A204.1 (cell line): ENCODE measurements around the gene TMEM81.

Experiments
- FAIRE-seq: peaks from 2 replicates; lab custom pipeline; 2012; peaks lifted over from hg19 to GRCh38; lab: Jason Lieb, UNC

Gene TMEM81

DNA sequence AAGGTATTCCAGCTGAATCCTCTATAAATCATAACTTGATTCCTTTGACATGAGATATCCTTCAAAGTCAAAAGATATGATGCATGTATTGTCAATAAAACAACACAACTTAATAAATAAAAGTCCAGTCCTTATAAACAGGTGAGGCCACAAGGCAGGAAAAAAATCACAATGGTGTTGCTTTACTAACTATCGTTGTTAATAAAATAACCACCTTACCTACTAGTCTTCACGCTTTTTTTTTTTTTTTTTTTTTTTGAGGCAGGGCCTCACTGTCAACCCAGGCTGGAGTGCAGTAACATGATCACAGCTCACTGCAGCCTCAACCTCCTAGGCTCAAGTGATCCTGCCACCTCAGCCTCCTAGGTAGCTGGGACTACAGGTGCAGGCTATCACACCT, at the start of gene TMEM81:
TSS of gene TMEM81 (minus strand) at position 101 of the 400 bp plus-strand sequence. CDS start 140 bp downstream, outside the sequence.
- no peak for FAIRE-seq

- FAIRE-seq, result no peak
These were observed 49.0 kb upstream of the TMEM81 start for GRCh38 chr1:205133287-205133686.

GRCh38 chr1:205129447-205130029, 45.3 kb upstream of the TMEM81 start:
- FAIRE-seq, result no peak

DNA sequence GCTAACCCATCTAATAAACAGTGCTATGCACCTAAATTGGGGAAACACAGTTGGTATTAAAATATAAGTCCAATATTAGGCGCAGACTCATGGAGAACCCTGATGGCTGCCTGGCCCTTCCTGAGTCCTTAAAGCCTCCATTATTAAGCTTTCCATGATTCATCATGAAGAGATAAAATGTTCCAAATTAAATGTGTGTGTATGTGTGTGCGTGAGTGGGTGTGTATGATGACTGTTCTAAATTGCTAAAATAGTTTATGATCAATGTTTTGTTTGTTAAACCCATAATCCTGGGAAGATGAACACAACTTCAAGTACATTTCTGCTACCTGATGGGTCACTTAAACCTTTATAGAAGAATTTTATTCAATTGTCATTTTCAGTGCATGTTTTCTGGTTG, 43.8 kb upstream of the TMEM81 start:
- no peak for FAIRE-seq

- FAIRE-seq, result no peak
These were observed 43.4 kb upstream of the TMEM81 start for GRCh38 chr1:205127646-205128045.

GRCh38 chr1:205124726-205125125, 40.5 kb upstream of the TMEM81 start:
- FAIRE-seq, result no peak

GRCh38 chr1:205122489-205122882, 38.2 kb upstream of the TMEM81 start:
- FAIRE-seq, result no peak

GRCh38 chr1:205121660-205122488, 37.6 kb upstream of the TMEM81 start, which contains the start of gene RBBP5:
Gene RBBP5, minus strand, starts transcription at chr1:205121978. Its CDS starts 105 bp downstream, at chr1:205121873.
- peak; percentile 84 for FAIRE-seq

DNA sequence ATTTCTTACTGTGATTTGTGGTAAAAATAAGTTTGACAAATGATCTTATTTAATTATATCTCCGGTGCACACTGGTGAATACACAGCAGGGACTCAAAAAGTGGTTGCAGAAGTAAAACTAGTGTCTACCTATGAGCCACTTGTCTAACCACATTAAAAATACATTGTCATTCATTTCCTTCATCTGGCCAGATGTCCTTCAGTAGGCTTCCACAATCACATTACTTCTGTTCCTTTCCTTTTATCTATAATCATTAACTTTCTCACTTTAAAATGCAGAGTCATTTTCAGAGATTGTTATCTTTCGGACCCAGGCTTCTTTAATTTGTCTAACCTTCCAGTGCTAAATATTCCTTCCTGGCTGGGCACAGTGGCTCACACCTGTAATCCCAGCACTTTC, 34.5 kb upstream of the TMEM81 start:
- FAIRE-seq, result no peak

DNA sequence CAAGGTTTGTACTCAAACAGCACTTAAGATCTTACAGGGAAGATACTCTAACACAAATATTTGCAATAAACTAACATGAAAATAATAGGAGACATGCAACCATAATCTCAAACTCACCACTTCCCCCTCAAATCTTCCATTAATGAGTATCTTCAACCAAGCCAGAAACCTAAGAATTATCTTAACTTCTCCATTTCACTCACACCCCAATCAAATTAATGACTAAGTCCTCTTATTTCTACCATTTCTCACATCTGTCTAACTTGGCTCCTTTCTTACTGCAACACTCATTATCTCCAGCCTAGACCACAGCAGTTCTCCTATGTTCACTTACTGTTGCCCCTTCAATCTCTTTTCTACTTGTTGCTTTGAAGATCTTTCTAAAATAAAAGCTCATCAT, 27.1 kb upstream of the TMEM81 start:
- FAIRE-seq, result no peak

DNA sequence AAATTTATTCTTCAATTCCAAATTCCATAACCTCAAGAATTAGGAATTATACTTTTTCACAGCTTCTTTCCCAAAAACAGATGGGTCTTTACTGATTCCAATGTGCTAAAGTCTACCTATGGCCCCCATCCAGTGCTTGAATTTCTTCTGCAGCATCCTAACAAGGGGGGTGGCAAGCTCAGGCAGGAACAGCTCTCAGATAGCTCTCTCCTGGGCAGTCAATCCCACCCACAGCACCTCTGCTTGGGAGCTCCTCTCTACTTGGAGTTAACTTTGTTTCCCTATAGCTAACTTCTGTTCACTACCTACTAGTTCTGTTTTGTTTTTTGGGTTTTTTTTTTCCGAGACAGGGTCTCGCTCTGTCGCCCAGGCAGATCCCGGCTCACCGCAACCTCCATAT, 25.5 kb upstream of the TMEM81 start:
- no peak for FAIRE-seq

GRCh38 chr1:205109269-205109668, 25.0 kb upstream of the TMEM81 start:
- FAIRE-seq, result no peak

DNA sequence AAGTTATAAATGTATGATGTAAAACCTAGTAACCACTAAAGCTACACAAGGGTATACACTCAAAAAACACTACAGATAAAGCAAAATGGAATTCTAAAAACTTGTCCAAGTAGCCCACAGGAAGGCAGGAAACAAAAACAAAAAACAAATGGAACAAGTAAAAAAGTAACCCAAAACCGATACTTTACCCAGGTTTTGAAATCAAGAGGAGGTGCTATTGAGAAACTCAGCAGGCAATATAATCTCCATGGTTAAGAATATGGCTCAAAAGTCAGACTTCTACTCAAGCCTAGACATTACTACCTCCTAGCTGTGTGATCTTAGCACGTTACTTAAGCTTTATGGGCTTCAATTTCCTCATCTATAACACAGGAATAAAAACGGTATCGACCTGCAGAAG, 24.2 kb upstream of the TMEM81 start:
- FAIRE-seq, result no peak

DNA sequence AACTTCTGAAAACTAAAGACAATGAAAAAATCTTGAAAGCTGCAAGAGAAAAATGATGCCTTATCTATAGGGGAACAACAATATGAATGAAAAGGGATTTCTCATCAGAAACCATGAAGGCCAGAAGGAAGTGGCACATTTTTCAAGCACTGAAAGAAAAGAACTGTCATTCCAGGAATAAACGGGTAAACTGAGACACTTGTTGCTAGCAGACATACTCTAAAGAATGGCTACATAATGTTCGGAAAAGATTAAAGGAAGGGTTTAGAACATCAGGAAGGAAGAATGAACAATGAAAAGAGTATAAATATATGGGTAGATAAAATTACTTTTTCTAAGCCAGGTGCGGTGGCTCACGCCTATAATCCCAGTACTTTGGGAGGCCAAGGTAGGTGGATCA, 23.1 kb upstream of the TMEM81 start:
- no peak for FAIRE-seq

DNA sequence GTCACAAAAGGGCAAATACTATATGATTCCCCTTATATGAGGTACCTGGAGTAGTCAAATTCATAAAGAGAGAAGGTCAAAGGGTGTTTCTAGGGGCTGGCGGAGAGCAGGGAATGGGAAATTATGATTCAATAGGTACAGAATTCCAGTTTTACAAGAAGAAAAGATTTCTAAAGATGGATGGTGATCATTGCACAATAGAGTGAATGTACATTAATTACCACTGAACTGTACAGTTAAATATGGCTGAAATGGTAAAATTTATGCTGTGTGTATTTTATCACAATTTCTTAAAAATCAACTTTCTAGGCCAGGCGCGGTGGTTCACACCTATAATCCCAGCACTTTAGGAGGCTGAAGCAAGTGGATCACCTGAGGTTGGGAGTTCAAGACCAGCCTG, 18.1 kb upstream of the TMEM81 start:
- no peak for FAIRE-seq

GRCh38 chr1:205098242-205098641, 14.0 kb upstream of the TMEM81 start:
- no peak for FAIRE-seq

DNA sequence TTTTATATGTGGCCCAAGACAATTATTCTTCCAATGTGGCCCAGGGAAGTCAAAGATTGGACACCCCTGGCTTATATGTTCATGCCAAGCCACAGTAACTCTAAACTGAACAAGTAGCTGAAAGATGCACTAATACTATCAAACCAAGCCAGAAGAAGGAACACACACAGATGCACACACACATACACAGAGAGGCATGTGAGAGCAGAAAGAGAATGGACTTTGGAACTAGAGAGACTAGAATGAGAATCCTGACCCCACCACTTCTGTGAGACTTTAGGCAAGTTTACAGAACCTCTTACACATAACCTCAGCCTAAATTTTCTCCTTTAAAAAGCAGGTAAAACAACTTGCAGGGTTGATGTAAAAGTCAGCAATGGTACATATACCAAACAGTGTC, 11.2 kb upstream of the TMEM81 start:
- FAIRE-seq, result no peak

DNA sequence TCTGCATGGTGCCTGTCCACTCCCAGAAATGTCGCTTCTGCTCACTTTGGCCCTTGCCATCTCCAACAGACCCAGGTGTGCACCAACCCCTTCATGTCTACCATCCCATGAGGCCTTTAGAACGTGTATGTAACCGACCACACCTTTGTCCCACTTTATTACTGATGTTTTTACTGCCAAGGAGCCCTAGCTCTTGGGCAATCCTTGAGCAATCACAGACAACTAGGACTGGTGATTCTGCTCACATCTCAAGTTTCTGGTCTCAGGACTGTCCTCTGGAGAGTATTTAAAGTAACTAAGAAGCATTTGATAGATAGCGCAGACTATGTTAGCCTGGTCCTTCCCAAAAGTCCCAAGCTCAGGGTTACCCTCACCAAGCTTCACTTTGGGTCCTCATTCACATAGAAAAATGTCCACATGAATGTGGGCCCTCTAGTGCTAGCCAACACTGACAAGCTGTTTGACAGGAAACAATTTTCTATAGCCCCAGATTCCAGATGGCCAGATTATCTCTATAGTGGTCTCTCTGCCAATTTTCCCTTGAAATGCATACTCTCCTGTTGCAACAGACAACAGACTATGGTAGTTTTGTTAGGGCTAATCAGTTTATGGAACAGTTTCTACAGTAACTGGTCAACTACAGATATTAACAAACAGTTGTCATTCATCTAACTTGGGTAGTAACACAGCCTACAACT, 6.9 kb upstream of the TMEM81 start:
- no peak for FAIRE-seq

DNA sequence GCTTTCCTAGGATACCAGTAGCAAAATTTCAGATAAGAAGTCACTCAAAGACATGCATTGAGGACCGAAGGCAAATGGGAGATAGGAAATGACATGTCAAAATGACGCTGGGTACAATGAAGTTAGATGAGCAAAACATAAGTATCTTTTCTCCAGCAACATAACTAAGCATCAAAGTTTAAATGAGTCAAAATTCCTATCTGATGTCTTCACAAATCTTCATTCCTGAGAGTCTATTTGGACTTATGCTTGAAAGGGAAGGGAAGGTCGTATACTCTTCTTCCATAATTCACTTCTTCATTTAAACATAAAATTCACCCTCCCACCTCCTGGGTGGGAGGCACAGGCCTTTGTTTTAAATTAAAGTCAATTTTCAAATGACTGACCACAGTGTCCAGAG, 4.1 kb upstream of the TMEM81 start:
- no peak for FAIRE-seq

- no peak for FAIRE-seq
These were observed 1.8 kb downstream of the TMEM81 start for GRCh38 chr1:205082431-205082830.

DNA sequence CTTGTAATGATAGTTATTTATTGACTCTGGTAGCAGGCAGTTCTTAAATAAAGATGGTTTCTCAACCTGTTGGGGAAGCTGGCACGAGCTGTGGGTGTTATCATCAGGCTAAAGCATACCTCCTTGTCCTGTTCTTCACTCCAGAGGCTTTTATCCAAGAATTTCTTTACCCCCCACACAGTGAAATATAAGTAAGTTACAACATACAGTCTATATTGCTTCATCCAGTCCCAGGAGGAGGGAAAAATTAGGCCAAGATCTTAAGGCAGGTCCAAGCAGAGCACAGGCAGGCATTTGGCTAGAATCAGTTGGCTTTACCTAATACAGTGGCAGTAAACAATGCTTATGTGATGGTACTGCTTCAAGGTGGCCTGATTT, 6.3 kb downstream of the TMEM81 start:
- FAIRE-seq, result no peak

DNA sequence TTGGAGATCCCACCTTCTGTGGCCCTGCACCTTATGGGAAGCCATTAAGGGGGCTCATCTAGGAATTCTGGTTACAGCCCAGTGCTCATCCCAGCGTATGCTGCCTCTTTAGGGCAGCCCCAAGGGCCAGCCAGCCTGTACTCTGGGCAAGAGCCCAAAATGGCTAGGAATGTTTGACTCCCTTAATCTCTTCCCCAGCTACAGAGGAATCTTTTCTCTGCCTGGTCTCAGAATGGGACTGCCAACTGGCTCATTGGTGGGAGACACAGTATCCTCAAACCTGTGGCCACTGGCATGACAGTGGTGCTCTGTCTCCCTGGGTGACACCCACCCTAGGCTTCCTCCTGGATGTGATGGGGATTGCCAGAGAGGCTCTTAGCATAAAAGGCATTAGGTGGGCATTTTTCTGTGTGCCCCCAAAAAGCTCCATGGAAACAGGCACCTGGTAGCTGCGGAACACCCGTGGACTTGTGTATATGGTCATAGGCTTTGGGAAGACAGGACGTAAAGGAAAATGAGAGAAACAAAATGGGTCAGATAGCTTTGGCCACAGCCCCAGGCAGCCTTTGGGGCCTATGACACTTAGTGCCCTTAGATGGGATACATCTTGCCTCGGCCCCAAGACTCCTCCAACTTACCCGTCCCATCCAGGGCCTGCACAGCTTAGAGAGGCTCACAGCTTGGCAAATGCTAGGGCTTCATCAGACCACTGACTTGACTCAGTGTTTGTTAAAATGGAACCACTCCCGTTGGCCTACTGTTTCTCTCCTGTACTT, 6.9 kb downstream of the TMEM81 start:
- no peak for FAIRE-seq
